Thoracic aorta (tissue), 2 donors: ENCODE measurements around the gene FTCDNL1. TPM values are rescaled to one million over a fixed set of nuclear protein-coding genes. Genes with fewer than 3 reads are reported as not detected.

Source experiments
- ATAC-seq: fragments of 150-250 bp; one replicate; pipeline ENCODE4 v1.8.0; 2017; ENCODE audit warnings: low read depth; ENCODE audit not compliant: insufficient number of reproducible peaks, low FRiP score
- DNase-seq: peaks from one replicate; pipeline ENCODE4 v3.0.0-alpha.2; 2020; ENCODE audit warnings: low spot score
- H3K27ac ChIP-seq, 2 donors: fragments of 200-600 bp; sonication (generic); 1 replicate in 1 of 2; 2 replicates in 1 of 2; pipeline ENCODE4 v1.5.1; 2016; ENCODE audit warnings: mild to moderate bottlenecking in 2 of 2, moderate library complexity in 2 of 2
- H3K27me3 ChIP-seq: fragments of 200-600 bp; sonication (generic); replicated peaks from 2 replicates; pipeline ENCODE4 v1.6.0; 2016; ENCODE audit warnings: mild to moderate bottlenecking; ENCODE audit not compliant: insufficient read depth
- H3K36me3 ChIP-seq: fragments of 200-600 bp; sonication (generic); one replicate; pipeline ENCODE4 v1.5.1; 2016
- H3K4me1 ChIP-seq, 2 donors: fragments of 200-600 bp; sonication (generic); 1 replicate in 1 of 2; 2 replicates in 1 of 2; pipeline versions ENCODE4 v1.5.1 to v1.6.0; 2016; ENCODE audit warnings: low read depth in 2 of 2, mild to moderate bottlenecking in 1 of 2; ENCODE audit not compliant: control insufficient read depth in 1 of 2
- H3K4me3 ChIP-seq: fragments of 200-600 bp; sonication (generic); 2 replicates; pipeline ENCODE4 v1.5.1; 2016; ENCODE audit warnings: mild to moderate bottlenecking
- H3K9me3 ChIP-seq: fragments of 200-600 bp; sonication (generic); 2 replicates; pipeline ENCODE4 v1.5.1; 2016
- CTCF ChIP-seq: fragments of 200-600 bp; sonication (generic); IDR thresholded peaks from one replicate; pipeline ENCODE4 v1.5.1; 2019; ENCODE audit warnings: antibody characterized with exemption
- total RNA-seq, 2 donors: library from RNA; depleted of rRNA; stranded (reverse); fragments of >200 nt; gene quantifications; one replicate each; pipeline versions ENCODE4 v1.1.0 to v1.2.3, GENCODE V29; 2016

FTCDNL1 gene
- total RNA-seq, 2 donors from 2014 or later, result 3.4 TPM; not detected in 1

GRCh38 chr2:199807966-199808365 lies 43.0 kb downstream of the FTCDNL1 start:
- no peaks in the 10 kb centered on the region for H3K27me3 ChIP-seq
- no peaks in the 10 kb centered on the region for H3K4me1 ChIP-seq
- ATAC-seq (no peak), DNase-seq (no peak)
- no peaks in the 10 kb centered on the region for H3K9me3 ChIP-seq
- no peak overlapping the region for H3K4me3 ChIP-seq
- TF ChIP-seq CTCF, result no peak
- no peaks in the 10 kb centered on the region for H3K36me3 ChIP-seq
- H3K27ac ChIP-seq, result no peak overlapping the region

GRCh38 chr2:199806179-199806578 lies 44.8 kb downstream of the FTCDNL1 start:
- Histone ChIP-seq H3K27me3 (no peaks in the 10 kb centered on the region), H3K4me3 (no peak overlapping the region), H3K4me1 (no peaks in the 10 kb centered on the region), H3K9me3 (no peaks in the 10 kb centered on the region), H3K27ac (no peak overlapping the region), H3K36me3 (no peaks in the 10 kb centered on the region)
- no peak for TF ChIP-seq CTCF
- no peak for DNase-seq
- ATAC-seq, result no peak

- DNase-seq (no peak), ATAC-seq (no peak)
- Histone ChIP-seq H3K36me3 (no peaks in the 10 kb centered on the region), H3K4me1 (peaks cover 0 to 2% of the 10 kb centered on the region in 2 donors), H3K27me3 (no peaks in the 10 kb centered on the region), H3K9me3 (no peaks in the 10 kb centered on the region), H3K4me3 (no peak overlapping the region), H3K27ac (no peak overlapping the region)
- no peak for TF ChIP-seq CTCF
Observed at GRCh38 chr2:199804831-199805230, 46.2 kb downstream of the FTCDNL1 start.

GRCh38 chr2:199798831-199799580 lies 52.0 kb downstream of the FTCDNL1 start:
- Histone ChIP-seq H3K27ac (no peak overlapping the region), H3K4me1 (peaks cover 3 to 8% of the 10 kb centered on the region in 2 donors), H3K36me3 (no peaks in the 10 kb centered on the region), H3K9me3 (no peaks in the 10 kb centered on the region), H3K4me3 (no peak overlapping the region), H3K27me3 (no peaks in the 10 kb centered on the region)
- no peak for TF ChIP-seq CTCF
- DNase-seq (peak; percentile 4), ATAC-seq (no peak)

GRCh38 chr2:199797431-199798403 lies 53.3 kb downstream of the FTCDNL1 start:
- TF ChIP-seq CTCF, result no peak
- Histone ChIP-seq H3K4me3 (no peak overlapping the region), H3K4me1 (peaks cover 3 to 8% of the 10 kb centered on the region in 2 donors), H3K27ac (no peak overlapping the region), H3K36me3 (no peaks in the 10 kb centered on the region), H3K9me3 (no peaks in the 10 kb centered on the region), H3K27me3 (no peaks in the 10 kb centered on the region)
- no peak for DNase-seq
- no peak for ATAC-seq
